GM10248 (cell line): ENCODE results near the gene HSPA14.
A peak's percentile ranks its signal among the peaks of the same experiment; 100 is the strongest.

Experiments
- CTCF ChIA-PET: fragments of 300-600 bp; sonication (Branson Sonifier 250); formaldehyde crosslinking; extraction: SDS; loops from one replicate; lab custom pipeline; 2021; ENCODE audit warnings: antibody characterized with exemption; lab: Yijun Ruan, JAX
- POLR2A ChIA-PET: fragments of 350-650 bp; sonication (Branson Sonifier 250); formaldehyde crosslinking; extraction: SDS; loops from one replicate; lab custom pipeline; 2020; ENCODE audit warnings: antibody characterized with exemption; lab: Yijun Ruan, JAX
- DNase-seq: peaks from one replicate; pipeline ENCODE4 v3.0.0; 2012; ENCODE audit errors: extremely low spot score
- TF ChIP-seq, protein P1 (sequence below): IDR thresholded peaks from 2 replicates; pipeline ENCODE4 v1.5.1; 2012; ENCODE audit warnings: mild to moderate bottlenecking, low read depth; ENCODE audit errors: extremely low read depth, missing control alignments, control extremely low read depth

HSPA14 gene

GRCh38 chr10:14879124-14879927, 41.2 kb downstream of the HSPA14 start:
- DNase-seq: no peak
- TF ChIP-seq, protein P1, sequence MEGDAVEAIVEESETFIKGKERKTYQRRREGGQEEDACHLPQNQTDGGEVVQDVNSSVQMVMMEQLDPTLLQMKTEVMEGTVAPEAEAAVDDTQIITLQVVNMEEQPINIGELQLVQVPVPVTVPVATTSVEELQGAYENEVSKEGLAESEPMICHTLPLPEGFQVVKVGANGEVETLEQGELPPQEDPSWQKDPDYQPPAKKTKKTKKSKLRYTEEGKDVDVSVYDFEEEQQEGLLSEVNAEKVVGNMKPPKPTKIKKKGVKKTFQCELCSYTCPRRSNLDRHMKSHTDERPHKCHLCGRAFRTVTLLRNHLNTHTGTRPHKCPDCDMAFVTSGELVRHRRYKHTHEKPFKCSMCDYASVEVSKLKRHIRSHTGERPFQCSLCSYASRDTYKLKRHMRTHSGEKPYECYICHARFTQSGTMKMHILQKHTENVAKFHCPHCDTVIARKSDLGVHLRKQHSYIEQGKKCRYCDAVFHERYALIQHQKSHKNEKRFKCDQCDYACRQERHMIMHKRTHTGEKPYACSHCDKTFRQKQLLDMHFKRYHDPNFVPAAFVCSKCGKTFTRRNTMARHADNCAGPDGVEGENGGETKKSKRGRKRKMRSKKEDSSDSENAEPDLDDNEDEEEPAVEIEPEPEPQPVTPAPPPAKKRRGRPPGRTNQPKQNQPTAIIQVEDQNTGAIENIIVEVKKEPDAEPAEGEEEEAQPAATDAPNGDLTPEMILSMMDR: no peak
- CTCF ChIA-PET: interaction anchor here (1.0 to 2.9 kb wide), 12 partner anchors 8 to 342 kb away, joined by 3 to 11 read pairs (median 4); partner anchors contain the start of genes CDNF, HSPA14 and MSANTD7
- POLR2A ChIA-PET: interaction anchor here (1.7 kb wide), 1 partner anchor 41 kb away, joined by 7 read pairs; the partner anchor contains the start of genes CDNF, HSPA14 and MSANTD7

GRCh38 chr10:14879928-14880193, 41.8 kb downstream of the HSPA14 start:
- CTCF ChIA-PET: interaction anchor here (1.3 to 2.9 kb wide), 4 partner anchors 9 to 343 kb away, joined by 3 to 11 read pairs (median 3); no protein-coding TSS in a partner anchor
- TF ChIP-seq, protein P1: no peak
- POLR2A ChIA-PET: no interaction called here
- no peak for DNase-seq

DNA sequence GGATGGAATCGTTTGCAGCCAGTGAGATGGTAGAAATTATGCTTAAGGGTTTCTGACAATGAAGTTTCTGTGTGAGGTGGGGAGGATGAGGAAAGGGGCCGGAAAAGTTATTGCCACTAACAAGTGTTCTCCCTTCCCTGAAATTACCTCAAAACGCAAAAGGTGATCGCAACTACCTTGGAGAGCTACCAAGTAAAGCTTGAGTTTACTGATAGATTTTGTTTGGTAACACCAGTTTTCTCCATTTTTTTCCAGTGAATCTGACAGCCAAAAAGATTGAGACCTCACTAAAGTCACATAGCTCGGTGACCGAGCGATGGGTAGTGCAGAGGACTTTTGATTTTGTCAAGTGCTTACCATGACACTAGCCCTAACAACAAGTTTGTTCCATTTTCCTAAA, 42.1 kb downstream of the HSPA14 start:
- TF ChIP-seq, protein P1: no peak
- CTCF ChIA-PET: interaction anchor here (1.3 to 2.9 kb wide), 4 partner anchors 9 to 343 kb away, joined by 3 to 11 read pairs (median 3); no protein-coding TSS in a partner anchor
- DNase-seq: no peak
- POLR2A ChIA-PET: no interaction called here

DNA sequence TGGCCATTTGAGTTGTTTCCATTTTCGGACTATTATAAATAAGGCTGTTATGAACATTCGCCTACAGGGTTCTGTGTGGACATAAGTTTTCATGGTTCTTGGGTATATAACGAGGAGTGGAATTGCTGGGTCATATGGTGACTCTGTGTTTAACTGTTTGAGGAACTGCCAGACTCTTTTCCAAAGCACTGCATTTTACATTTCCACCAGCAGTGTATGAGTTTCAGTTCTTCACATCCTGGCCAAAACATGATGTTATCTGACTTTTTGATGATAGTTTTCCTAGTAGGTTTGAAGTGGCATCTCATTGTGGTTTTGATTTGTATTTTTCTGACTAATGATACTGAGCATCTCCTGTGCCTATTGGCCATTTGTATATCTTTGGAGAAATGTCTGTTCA, 46.0 kb downstream of the HSPA14 start:
- DNase-seq: no peak
- POLR2A ChIA-PET: no interaction called here
- CTCF ChIA-PET: no interaction called here
- TF ChIP-seq, protein P1: no peak

GRCh38 chr10:14889318-14889717, 51.2 kb downstream of the HSPA14 start:
- ChIA-PET POLR2A (no interaction called here), CTCF (interaction anchor here (0.8 to 2.7 kb wide), 9 partner anchors 8 to 352 kb away, joined by 3 to 11 read pairs (median 5); partner anchors contain the start of gene SUV39H2)
- peak; percentile 22 for DNase-seq
- TF ChIP-seq, protein P1: peak; percentile 3

- TF ChIP-seq, protein P1: no peak
- CTCF ChIA-PET: no interaction called here
- POLR2A ChIA-PET: no interaction called here
- DNase-seq: no peak
Observed at GRCh38 chr10:14891151-14891550, 53.0 kb downstream of the HSPA14 start.
